Neural progenitor cell (in vitro differentiated cells): ENCODE measurements around the gene HBD. TPM values are rescaled to one million over a fixed set of nuclear protein-coding genes. Genes with fewer than 3 reads are reported as not detected.
"Not testable (repeated sequence)": the region's sequence is repeated elsewhere in the genome, so short reads cannot be mapped to it uniquely, and the experiment has no call there.

Experiments
- DNase-seq: peaks from one replicate; pipeline ENCODE4 v3.0.0-alpha.2; 2016; ENCODE audit warnings: low spot score
- H2AFZ ChIP-seq: fragments of 200-600 bp; sonication (generic); replicated peaks from 2 replicates; pipeline ENCODE4 v1.6.1; 2016; ENCODE audit warnings: antibody characterized with exemption
- H3F3A ChIP-seq: fragments of 200-600 bp; sonication (generic); 2 replicates; pipeline ENCODE4 v1.6.1; 2016; ENCODE audit warnings: antibody characterized with exemption, low read depth
- H3K27ac ChIP-seq: fragments of 200-600 bp; sonication (generic); 2 replicates; pipeline ENCODE4 v1.5.1; 2016; ENCODE audit warnings: mild to moderate bottlenecking
- H3K27me3 ChIP-seq: fragments of 200-600 bp; sonication (generic); 2 replicates; pipeline ENCODE4 v1.6.1; 2016; ENCODE audit warnings: mild to moderate bottlenecking, moderate library complexity
- H3K36me3 ChIP-seq: fragments of 200-600 bp; sonication (generic); 2 replicates; pipeline ENCODE4 v1.5.1; 2016
- H3K4me1 ChIP-seq: fragments of 200-600 bp; sonication (generic); 2 replicates; pipeline ENCODE4 v1.6.1; 2016; ENCODE audit warnings: mixed run types
- H3K4me2 ChIP-seq: fragments of 200-600 bp; sonication (generic); 2 replicates; pipeline ENCODE4 v1.6.1; 2016
- H3K4me3 ChIP-seq: fragments of 200-600 bp; sonication (generic); 2 replicates; pipeline ENCODE4 v1.5.1; 2016
- H3K79me2 ChIP-seq: fragments of 200-600 bp; sonication (generic); 2 replicates; pipeline ENCODE4 v1.6.1; 2016; ENCODE audit warnings: low read depth
- H3K9ac ChIP-seq: fragments of 200-600 bp; sonication (generic); 2 replicates; pipeline ENCODE4 v1.6.1; 2016
- H3K9me3 ChIP-seq: fragments of 200-600 bp; sonication (generic); 2 replicates; pipeline ENCODE4 v1.5.1; 2016; ENCODE audit warnings: low read depth
- H4K20me1 ChIP-seq: fragments of 200-600 bp; sonication (generic); 2 replicates; pipeline ENCODE4 v1.6.1; 2016; ENCODE audit warnings: low read depth
- H3K27ac Mint-ChIP-seq: 3 replicates; pipeline ENCODE4 v1.8.0; 2021; ENCODE audit warnings: mixed read lengths
- H3K27me3 Mint-ChIP-seq: 2 replicates; pipeline ENCODE4 v1.8.0; 2022; ENCODE audit warnings: low read depth, mild to moderate bottlenecking, inconsistent platforms, moderate library complexity, mixed read lengths; ENCODE audit not compliant: insufficient read depth
- H3K36me3 Mint-ChIP-seq: 3 replicates; pipeline ENCODE4 v1.8.0; 2021; ENCODE audit warnings: mixed read lengths
- H3K4me1 Mint-ChIP-seq: 3 replicates; pipeline ENCODE4 v1.8.0; 2021; ENCODE audit warnings: mixed read lengths
- H3K4me3 Mint-ChIP-seq: 3 replicates; pipeline ENCODE4 v1.8.0; 2021; ENCODE audit warnings: mild to moderate bottlenecking, moderate library complexity, mixed read lengths
- H3K9me3 Mint-ChIP-seq: 3 replicates; pipeline ENCODE4 v1.8.0; 2020; ENCODE audit warnings: mixed read lengths
- EZH2 ChIP-seq: fragments of 200-600 bp; sonication (generic); IDR thresholded peaks from 2 replicates; pipeline ENCODE4 v1.6.1; 2017; ENCODE audit warnings: antibody characterized with exemption, mild to moderate bottlenecking, moderate library complexity
- EZH2phosphoT487 ChIP-seq: fragments of 200-600 bp; sonication (generic); IDR thresholded peaks from 2 replicates; pipeline ENCODE4 v1.6.1; 2017; ENCODE audit warnings: antibody characterized with exemption
- total RNA-seq: library from RNA; depleted of rRNA; stranded (reverse); fragments of >200 nt; gene quantifications from 2 replicates; pipeline ENCODE4 v1.2.3, GENCODE V29; 2015; ENCODE audit warnings: low replicate concordance
- TF ChIP-seq, protein P1 (sequence below): fragments of 200-600 bp; sonication (generic); IDR thresholded peaks from 2 replicates; pipeline ENCODE4 v1.5.1; 2017; ENCODE audit warnings: antibody characterized with exemption, mild to moderate bottlenecking

The HBD gene
- total RNA-seq, 1 donor from 2014 or later = not detected

DNA sequence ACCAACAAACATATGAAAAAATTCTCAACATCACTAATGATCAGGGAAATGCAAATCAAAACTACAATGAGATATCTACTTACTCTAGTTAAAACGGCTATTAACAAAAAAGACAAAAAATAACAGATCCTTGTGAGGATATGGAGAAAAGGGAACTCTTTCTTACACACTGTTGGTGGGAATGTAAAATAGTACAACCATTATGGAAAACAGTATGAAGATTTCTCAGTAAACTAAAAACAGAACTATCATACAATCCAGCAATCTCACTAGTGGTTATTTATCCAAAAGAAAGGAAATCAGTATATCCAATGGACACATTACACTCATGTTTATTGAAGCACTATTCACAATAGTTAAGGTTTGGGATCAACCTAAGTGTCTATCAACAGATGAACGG is 31.5 kb upstream of the HBD start:
- no peak overlapping the region for H3K4me2 ChIP-seq
- no peaks in the 10 kb centered on the region for H3K9me3 ChIP-seq
- no peak for DNase-seq
- H3K79me2 ChIP-seq = no peaks in the 10 kb centered on the region
- Mint-ChIP-seq H3K27me3 (peaks cover 8% of the 10 kb centered on the region), H3K36me3 (no peaks in the 10 kb centered on the region), H3K9me3 (no peaks in the 10 kb centered on the region), H3K4me3 (no peak overlapping the region), H3K4me1 (no peaks in the 10 kb centered on the region), H3K27ac (no peak overlapping the region)
- H3K4me3 ChIP-seq = no peak overlapping the region
- H3K27ac ChIP-seq = no peak overlapping the region
- no peak overlapping the region for H3K9ac ChIP-seq
- H3F3A ChIP-seq = no peaks in the 10 kb centered on the region
- TF ChIP-seq EZH2 (no peak), EZH2phosphoT487 (no peak)
- TF ChIP-seq, protein P1, sequence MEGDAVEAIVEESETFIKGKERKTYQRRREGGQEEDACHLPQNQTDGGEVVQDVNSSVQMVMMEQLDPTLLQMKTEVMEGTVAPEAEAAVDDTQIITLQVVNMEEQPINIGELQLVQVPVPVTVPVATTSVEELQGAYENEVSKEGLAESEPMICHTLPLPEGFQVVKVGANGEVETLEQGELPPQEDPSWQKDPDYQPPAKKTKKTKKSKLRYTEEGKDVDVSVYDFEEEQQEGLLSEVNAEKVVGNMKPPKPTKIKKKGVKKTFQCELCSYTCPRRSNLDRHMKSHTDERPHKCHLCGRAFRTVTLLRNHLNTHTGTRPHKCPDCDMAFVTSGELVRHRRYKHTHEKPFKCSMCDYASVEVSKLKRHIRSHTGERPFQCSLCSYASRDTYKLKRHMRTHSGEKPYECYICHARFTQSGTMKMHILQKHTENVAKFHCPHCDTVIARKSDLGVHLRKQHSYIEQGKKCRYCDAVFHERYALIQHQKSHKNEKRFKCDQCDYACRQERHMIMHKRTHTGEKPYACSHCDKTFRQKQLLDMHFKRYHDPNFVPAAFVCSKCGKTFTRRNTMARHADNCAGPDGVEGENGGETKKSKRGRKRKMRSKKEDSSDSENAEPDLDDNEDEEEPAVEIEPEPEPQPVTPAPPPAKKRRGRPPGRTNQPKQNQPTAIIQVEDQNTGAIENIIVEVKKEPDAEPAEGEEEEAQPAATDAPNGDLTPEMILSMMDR = no peak
- H3K27me3 ChIP-seq = no peaks in the 10 kb centered on the region
- no peaks in the 10 kb centered on the region for H3K36me3 ChIP-seq
- no peaks in the 10 kb centered on the region for H4K20me1 ChIP-seq
- H3K4me1 ChIP-seq = peaks cover 4% of the 10 kb centered on the region
- no peak overlapping the region for H2AFZ ChIP-seq

DNA sequence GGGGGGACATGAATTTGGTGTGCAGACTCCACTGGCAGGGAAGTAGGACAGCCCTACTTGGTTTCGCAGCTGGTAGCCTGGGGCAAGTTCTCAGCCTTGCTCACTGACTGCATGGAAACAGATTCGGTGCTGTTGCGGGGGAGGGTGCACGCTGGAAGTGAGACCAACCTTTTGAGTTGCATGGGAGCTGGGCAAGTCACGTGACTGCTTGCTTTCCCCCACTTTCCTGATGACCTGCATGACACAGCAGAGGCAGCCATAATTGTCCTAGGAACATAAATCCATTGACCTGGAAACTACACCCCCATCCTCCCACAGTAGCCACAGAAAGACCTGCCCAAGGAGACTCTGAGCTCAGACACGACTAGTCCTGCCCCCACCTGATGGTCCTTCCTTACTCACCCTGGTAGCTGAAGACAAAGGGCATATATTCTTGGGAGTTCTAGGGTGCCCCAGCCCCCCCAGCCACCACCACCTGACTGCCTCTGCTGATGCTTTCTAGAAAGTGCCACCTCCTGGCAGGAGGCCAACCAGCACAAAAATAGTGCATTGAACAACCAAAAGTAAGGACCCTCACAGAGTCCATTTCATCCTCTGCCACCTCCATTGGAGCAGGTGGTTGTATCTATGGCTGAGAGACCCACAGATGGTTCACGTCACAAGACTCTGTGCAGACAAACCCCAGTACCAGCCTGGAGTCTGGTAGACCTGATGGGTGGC is 24.4 kb upstream of the HBD start:
- H3K27ac ChIP-seq = no peak overlapping the region
- Mint-ChIP-seq H3K27ac (no peak overlapping the region), H3K4me1 (peaks cover 17% of the 10 kb centered on the region), H3K27me3 (no peaks in the 10 kb centered on the region), H3K36me3 (no peaks in the 10 kb centered on the region), H3K4me3 (no peak overlapping the region), H3K9me3 (no peaks in the 10 kb centered on the region)
- TF ChIP-seq EZH2 (no peak), EZH2phosphoT487 (no peak)
- TF ChIP-seq, protein P1 = no peak
- peaks cover 4% of the 10 kb centered on the region for H3K4me1 ChIP-seq
- peak overlapping the region; percentile 26 for H2AFZ ChIP-seq
- H3K9ac ChIP-seq = no peak overlapping the region
- no peaks in the 10 kb centered on the region for H3K27me3 ChIP-seq
- H4K20me1 ChIP-seq = no peaks in the 10 kb centered on the region
- H3K4me3 ChIP-seq = no peak overlapping the region
- no peaks in the 10 kb centered on the region for H3K36me3 ChIP-seq
- no peaks in the 10 kb centered on the region for H3F3A ChIP-seq
- no peaks in the 10 kb centered on the region for H3K9me3 ChIP-seq
- DNase-seq = no peak
- H3K4me2 ChIP-seq = no peak overlapping the region
- H3K79me2 ChIP-seq = no peaks in the 10 kb centered on the region

DNA sequence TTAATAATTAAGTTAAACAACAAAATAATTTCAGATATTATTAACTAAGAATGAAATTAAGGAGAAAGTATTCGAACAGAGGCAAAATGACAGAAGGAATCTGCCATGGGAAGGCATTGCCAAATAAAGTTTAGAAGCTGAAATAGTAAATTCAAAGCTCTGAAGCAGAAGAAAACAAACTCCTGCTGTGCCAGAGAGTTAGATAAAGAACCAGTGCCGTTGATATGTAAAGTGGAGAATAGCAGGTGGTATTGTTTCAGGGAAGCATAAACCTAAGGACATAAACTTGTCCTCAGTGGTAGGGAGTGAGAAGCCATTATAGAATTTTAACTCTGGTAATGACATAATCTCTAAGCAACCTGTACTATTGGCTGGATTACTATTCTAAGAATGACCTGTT is 23.0 kb upstream of the HBD start:
- Histone ChIP-seq H3K4me2 (no peak overlapping the region), H3F3A (no peaks in the 10 kb centered on the region), H3K9me3 (no peaks in the 10 kb centered on the region), H2AFZ (no peak overlapping the region), H3K27ac (no peak overlapping the region), H3K9ac (no peak overlapping the region), H3K27me3 (no peaks in the 10 kb centered on the region), H3K36me3 (no peaks in the 10 kb centered on the region), H3K4me3 (no peak overlapping the region), H3K79me2 (no peaks in the 10 kb centered on the region), H3K4me1 (peaks cover 4% of the 10 kb centered on the region), H4K20me1 (no peaks in the 10 kb centered on the region)
- Mint-ChIP-seq H3K9me3 (no peaks in the 10 kb centered on the region), H3K27me3 (no peaks in the 10 kb centered on the region), H3K4me3 (no peak overlapping the region), H3K27ac (no peak overlapping the region), H3K36me3 (no peaks in the 10 kb centered on the region), H3K4me1 (peaks cover 17% of the 10 kb centered on the region)
- peak; percentile 35 for DNase-seq
- TF ChIP-seq, protein P1 = no peak
- TF ChIP-seq EZH2 (no peak), EZH2phosphoT487 (no peak)

DNA sequence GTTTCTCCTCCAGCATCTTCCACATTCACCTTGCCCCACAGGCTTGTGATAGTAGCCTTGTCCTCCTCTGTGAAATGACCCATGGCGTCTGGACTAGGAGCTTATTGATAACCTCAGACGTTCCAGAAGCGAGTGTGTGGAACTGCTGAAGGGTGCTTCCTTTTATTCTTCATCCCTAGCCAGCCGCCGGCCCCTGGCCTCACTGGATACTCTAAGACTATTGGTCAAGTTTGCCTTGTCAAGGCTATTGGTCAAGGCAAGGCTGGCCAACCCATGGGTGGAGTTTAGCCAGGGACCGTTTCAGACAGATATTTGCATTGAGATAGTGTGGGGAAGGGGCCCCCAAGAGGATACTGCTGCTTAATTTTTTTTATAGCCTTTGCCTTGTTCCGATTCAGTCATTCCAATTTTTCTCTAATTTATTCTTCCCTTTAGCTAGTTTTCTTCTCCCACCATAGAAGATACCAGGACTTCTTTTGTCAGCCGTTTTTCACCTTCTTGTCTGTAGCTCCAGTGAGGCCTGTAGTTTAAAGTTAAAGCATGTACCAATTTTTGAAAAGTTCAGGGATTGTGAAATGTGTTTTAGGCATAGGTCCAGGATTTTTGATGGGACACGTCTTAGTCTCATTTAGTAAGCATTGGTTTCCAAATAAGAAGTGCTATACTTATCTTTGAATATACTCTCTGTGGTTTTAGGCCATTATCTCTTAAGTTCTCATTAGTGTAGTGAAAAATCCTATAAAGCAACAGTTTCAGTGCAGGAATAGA is 20.5 kb upstream of the HBD start, which contains the start of gene HBG2:
TSS of gene HBG2 (minus strand) at position 136 of the 768 bp plus-strand sequence. CDS start at position 83, 53 bp downstream.
- not testable (repeated sequence) for H3K27me3 ChIP-seq, H3K36me3 ChIP-seq, H3K79me2 ChIP-seq, H3K9me3 Mint-ChIP-seq, H3K4me2 ChIP-seq, H3K36me3 Mint-ChIP-seq, H3K9me3 ChIP-seq, H3K27ac ChIP-seq, H3K27ac Mint-ChIP-seq, H3K9ac ChIP-seq, H3K4me3 ChIP-seq, DNase-seq, H2AFZ ChIP-seq, H4K20me1 ChIP-seq, H3K27me3 Mint-ChIP-seq, H3K4me3 Mint-ChIP-seq, H3K4me1 ChIP-seq, H3F3A ChIP-seq
- H3K4me1 Mint-ChIP-seq = peaks cover 17% of the 10 kb centered on the region

DNA sequence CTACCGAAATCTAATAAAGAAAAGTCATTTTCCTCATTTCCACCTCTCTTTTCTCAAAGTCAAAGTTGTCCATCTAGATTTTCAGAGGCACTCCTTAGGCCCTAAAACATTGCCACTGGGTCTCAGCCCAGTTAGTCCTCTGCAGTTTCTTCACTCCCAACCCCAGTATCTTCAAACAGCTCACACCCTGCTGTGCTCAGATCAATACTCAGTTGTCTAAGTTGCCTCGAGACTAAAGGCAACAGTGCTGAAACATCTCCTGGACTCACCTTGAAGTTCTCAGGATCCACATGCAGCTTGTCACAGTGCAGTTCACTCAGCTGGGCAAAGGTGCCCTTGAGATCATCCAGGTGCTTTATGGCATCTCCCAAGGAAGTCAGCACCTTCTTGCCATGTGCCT is 19.7 kb upstream of the HBD start:
- H3K9ac ChIP-seq, H3K36me3 ChIP-seq, H2AFZ ChIP-seq, DNase-seq, H3K4me2 ChIP-seq, H3K36me3 Mint-ChIP-seq, H3K27ac ChIP-seq, H3K9me3 Mint-ChIP-seq, H3K27me3 Mint-ChIP-seq, H3K4me3 ChIP-seq, H3K27ac Mint-ChIP-seq, H3F3A ChIP-seq, H3K4me1 ChIP-seq, H3K79me2 ChIP-seq, H3K27me3 ChIP-seq, H3K4me3 Mint-ChIP-seq, H4K20me1 ChIP-seq, H3K9me3 ChIP-seq: not testable (repeated sequence)
- H3K4me1 Mint-ChIP-seq = peaks cover 17% of the 10 kb centered on the region
